Adrenal gland (tissue), 5 donors: Measurements from ENCODE around the gene UBAP1.

ENCODE experiments used
- CTCF ChIP-seq, 6 experiments: fragments of 450-650 bp in 4 of 6; fragments of 200-600 bp in 2 of 6; sonication (generic) in 1 of 6; IDR thresholded peaks; 1 replicate in 5 of 6; 2 replicates in 1 of 6; pipeline versions ENCODE4 v1.5.1 to v1.8.0; 2016 to 2021; ENCODE audit warnings: antibody characterized with exemption in 6 of 6, mild to moderate bottlenecking in 2 of 6, moderate library complexity in 1 of 6
- POLR2A ChIP-seq, 2 donors: fragments of 450-650 bp; IDR thresholded peaks; one replicate each; pipeline ENCODE4 v1.6.1; 2017; ENCODE audit warnings: antibody characterized with exemption in 2 of 2, mild to moderate bottlenecking in 2 of 2, moderate library complexity in 1 of 2
- donor health status: DM: no; HTN: no; CAD: no.

DNA sequence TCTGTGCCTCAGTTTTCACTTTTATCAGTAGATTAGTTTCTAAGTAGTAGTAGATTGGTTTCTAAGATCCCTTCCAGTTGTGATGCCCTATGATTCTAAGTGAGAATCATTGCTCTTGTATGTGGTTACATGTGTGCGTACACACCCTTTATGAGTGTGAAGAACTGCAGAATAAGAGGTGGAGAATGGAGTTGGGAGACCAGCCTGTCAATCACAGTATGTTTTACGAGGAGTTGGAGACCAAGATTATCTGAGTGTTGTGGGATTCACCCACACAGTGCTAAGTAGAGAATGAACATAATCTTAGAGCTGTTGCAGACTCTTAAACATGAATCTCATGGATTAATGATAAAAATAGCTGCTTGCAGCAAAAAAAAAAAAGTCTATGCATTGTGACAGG lies 112.6 kb downstream of the UBAP1 start:
- no peak for TF ChIP-seq CTCF (IDR thresholded peaks at IDR 0.05)
- no peak for TF ChIP-seq POLR2A (IDR thresholded peaks at IDR 0.05)
